ENCODE data around the gene TRAT1.

- TF ChIP-seq CEBPZ (IDR thresholded peaks at IDR 0.05; ENCODE audit: borderline replicate concordance, low read depth, low read length) (no peak), POLR2AphosphoS5 (IDR thresholded peaks at IDR 0.05; ENCODE audit: control insufficient read depth, insufficient read depth, low read depth, low read length) (no peak), SP1 (CRISPR knock-in tag; IDR thresholded peaks at IDR 0.05) (no peak), TBL1XR1 (IDR thresholded peaks at IDR 0.05; ENCODE audit: low read length in 2 of 2) (no peak), ZC3H11A (IDR thresholded peaks at IDR 0.05; ENCODE audit: low read depth, low read length) (no peak), NR3C1 (CRISPR knock-in tag; IDR thresholded peaks at IDR 0.05) (no peak), BDP1 (IDR thresholded peaks at IDR 0.05; ENCODE audit: insufficient read depth, insufficient read length) (no peak), RFX1 (IDR thresholded peaks at IDR 0.05) (no peak), RBBP5 (IDR thresholded peaks at IDR 0.05; ENCODE audit: borderline replicate concordance, insufficient read depth, low read length, poor library complexity, severe bottlenecking) (no peak)
Observed at GRCh38 chr3:108879915-108880314, 57.3 kb downstream of the TRAT1 start.
